ENCODE data around the gene PSIP1.
"Not testable (repeated sequence)": the region's sequence is repeated elsewhere in the genome, so short reads cannot be mapped to it uniquely, and the experiment has no call there.

PSIP1 gene

GRCh38 chr9:15501179-15501578 is 9.6 kb downstream of the PSIP1 start:
- DNase-seq, result no peak

- no peak for DNase-seq
These were observed 11.6 kb downstream of the PSIP1 start for GRCh38 chr9:15499139-15499538.

GRCh38 chr9:15498246-15498995 is 12.3 kb downstream of the PSIP1 start:
- no peak for DNase-seq

- no peak for DNase-seq
These were observed 18.2 kb downstream of the PSIP1 start for GRCh38 chr9:15492485-15493150.

GRCh38 chr9:15491950-15492349 is 18.8 kb downstream of the PSIP1 start:
- DNase-seq, result no peak

GRCh38 chr9:15485836-15486666 is 24.7 kb downstream of the PSIP1 start:
- no peak for DNase-seq

GRCh38 chr9:15484802-15485201 is 26.0 kb downstream of the PSIP1 start:
- DNase-seq, result no peak

- DNase-seq, result no peak
These were observed 28.6 kb downstream of the PSIP1 start for GRCh38 chr9:15482146-15482545.

GRCh38 chr9:15480028-15480427 is 30.7 kb downstream of the PSIP1 start:
- DNase-seq, result no peak

- no peak for DNase-seq
These were observed 34.7 kb downstream of the PSIP1 start for GRCh38 chr9:15475923-15476536.

- DNase-seq, result no peak
These were observed 40.9 kb downstream of the PSIP1 start for GRCh38 chr9:15469862-15470261.

- no peak for DNase-seq
These were observed 41.4 kb downstream of the PSIP1 start for GRCh38 chr9:15469406-15469805.

- no peak for DNase-seq
These were observed 42.6 kb downstream of the PSIP1 start for GRCh38 chr9:15468145-15468544.

GRCh38 chr9:15461601-15462000 is 49.2 kb downstream of the PSIP1 start:
- DNase-seq, result no peak

- no peak for DNase-seq
These were observed 49.7 kb downstream of the PSIP1 start for GRCh38 chr9:15461056-15461455.

- no peak for DNase-seq
These were observed 56.8 kb downstream of the PSIP1 start for GRCh38 chr9:15453956-15454355.

GRCh38 chr9:15444141-15444540 is 66.6 kb downstream of the PSIP1 start:
- DNase-seq, result no peak

- not testable (repeated sequence) for DNase-seq
These were observed 68.5 kb downstream of the PSIP1 start for GRCh38 chr9:15442264-15442663.

- not testable (repeated sequence) for DNase-seq
These were observed 68.9 kb downstream of the PSIP1 start for GRCh38 chr9:15441841-15442240.

- DNase-seq, result no peak
These were observed 71.9 kb downstream of the PSIP1 start for GRCh38 chr9:15438891-15439290.

GRCh38 chr9:15433661-15434060 is 77.1 kb downstream of the PSIP1 start:
- no peak for DNase-seq

- no peak for DNase-seq
These were observed 77.6 kb downstream of the PSIP1 start for GRCh38 chr9:15433191-15433590.

All from activated effector memory CD4-positive, alpha-beta T cell treated with Interleukin-2 at 50 U/mL for 16 hours (primary cell).